Measurements from ENCODE around the gene TSR2.
"Not testable (repeated sequence)": the region's sequence is repeated elsewhere in the genome, so short reads cannot be mapped to it uniquely, and the experiment has no call there.

TSR2 gene

DNA sequence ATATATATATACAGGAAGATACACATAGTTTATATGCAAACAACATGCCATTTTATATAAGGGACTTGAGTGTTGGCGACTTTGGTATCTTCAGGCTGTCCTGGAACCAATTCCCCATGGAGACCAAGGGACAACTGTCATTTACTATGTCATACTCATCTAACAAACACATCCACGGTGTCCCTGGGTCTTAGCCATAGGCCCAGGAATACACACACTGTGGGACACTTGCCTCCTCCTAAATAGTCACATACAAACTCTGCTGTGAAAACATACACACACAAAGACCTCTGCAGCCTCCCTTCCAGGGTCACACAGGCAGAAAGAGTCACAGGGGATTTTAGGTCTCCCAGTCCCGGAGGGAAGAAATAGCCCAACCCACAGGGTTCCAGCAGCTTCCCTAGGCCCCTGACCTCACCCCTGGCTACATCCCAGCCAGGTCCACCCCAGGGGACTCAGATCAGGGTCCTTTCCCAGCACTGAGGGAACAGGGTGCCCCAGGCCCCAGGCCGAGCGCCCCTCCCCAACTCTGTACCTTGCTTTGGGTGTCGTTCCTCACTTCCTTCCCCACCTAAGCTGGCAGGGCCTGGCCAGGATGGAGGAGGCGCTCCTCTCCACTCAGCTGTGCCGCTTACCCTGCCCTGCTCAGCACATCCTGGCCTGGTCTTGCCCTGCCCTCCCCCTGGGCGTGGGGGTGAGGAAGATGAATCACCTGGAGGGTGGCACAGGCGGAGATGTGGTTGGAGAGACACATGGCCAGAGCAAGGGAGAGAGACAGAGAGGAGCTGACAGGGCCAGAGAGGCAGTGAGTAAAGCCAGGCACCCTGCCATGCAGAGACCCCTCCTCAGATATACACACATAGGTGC, 34.0 kb downstream of the TSR2 start:
- DNase-seq (ENCODE audit: low spot score): no peak

GRCh38 chrX:54479136-54480111, 39.2 kb downstream of the TSR2 start:
- no peak for DNase-seq (ENCODE audit: low spot score)

- no peak for DNase-seq (ENCODE audit: low spot score)
Measured at GRCh38 chrX:54482839-54483593, 42.8 kb downstream of the TSR2 start.

DNA sequence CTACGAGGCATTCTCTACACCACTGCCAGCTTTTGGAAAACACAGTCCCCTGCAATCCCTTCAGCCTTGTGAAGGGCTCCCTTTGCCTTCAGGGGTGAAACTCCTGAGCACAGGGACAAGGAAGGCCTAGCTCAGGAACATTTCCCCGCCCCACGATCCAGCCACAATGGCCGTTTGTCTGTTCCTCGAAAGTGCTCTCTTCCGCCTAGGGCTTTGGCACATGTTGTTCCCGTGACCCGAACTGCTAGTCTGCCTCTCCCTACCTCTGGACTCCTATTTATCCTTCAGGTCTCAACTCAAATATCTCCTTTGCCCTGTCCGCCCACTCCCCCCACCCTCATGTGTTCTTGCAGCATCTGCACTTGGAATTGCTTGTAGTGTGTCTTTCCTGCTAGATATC, 43.7 kb downstream of the TSR2 start:
- DNase-seq (ENCODE audit: low spot score): no peak

GRCh38 chrX:54484666-54485065, 44.5 kb downstream of the TSR2 start:
- no peak for DNase-seq (ENCODE audit: low spot score)

DNA sequence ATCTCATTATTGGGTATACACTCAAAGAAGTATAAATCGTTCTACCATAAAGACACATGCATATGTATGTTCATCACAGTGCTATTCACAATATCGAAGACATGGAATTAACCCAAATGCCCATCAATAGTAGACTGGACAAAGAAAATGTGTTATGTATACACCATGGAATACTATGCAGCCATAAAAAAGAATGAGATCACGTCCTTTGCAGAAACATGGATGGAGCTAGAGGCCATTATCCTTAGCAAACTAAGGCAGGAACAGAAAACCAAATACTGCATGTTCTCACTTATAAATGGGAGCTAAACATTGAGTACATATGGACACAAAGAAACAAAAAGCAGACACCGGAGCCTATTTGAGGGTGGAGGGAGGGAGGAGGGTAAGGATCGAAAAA, 49.6 kb downstream of the TSR2 start:
- DNase-seq (ENCODE audit: low spot score): not testable (repeated sequence)

- DNase-seq (ENCODE audit: low spot score): no peak
Measured at GRCh38 chrX:54492340-54492739, 52.1 kb downstream of the TSR2 start.

- no peak for DNase-seq (ENCODE audit: low spot score)
Measured at GRCh38 chrX:54494166-54494988, 54.2 kb downstream of the TSR2 start.
